Fibroblast of gingiva (primary cell): ENCODE measurements around the gene RPL4.

Experiments
- DNase-seq: peaks from one replicate; pipeline ENCODE4 v3.0.0-alpha.2; 2011; ENCODE audit warnings: low read depth

RPL4 gene

GRCh38 chr15:66454143-66454542, 50.5 kb downstream of the RPL4 start:
- no peak for DNase-seq

- DNase-seq, result no peak
Measured at GRCh38 chr15:66452971-66453580, 51.6 kb downstream of the RPL4 start.

GRCh38 chr15:66452420-66452819, 52.2 kb downstream of the RPL4 start:
- no peak for DNase-seq
